ENCODE results near the gene GRM7. TPM values are rescaled to one million over a fixed set of nuclear protein-coding genes. Genes with fewer than 3 reads are reported as not detected.

GRM7 gene
- total and polyA plus RNA-seq, 4 experiments from 2014 or later: not detected

DNA sequence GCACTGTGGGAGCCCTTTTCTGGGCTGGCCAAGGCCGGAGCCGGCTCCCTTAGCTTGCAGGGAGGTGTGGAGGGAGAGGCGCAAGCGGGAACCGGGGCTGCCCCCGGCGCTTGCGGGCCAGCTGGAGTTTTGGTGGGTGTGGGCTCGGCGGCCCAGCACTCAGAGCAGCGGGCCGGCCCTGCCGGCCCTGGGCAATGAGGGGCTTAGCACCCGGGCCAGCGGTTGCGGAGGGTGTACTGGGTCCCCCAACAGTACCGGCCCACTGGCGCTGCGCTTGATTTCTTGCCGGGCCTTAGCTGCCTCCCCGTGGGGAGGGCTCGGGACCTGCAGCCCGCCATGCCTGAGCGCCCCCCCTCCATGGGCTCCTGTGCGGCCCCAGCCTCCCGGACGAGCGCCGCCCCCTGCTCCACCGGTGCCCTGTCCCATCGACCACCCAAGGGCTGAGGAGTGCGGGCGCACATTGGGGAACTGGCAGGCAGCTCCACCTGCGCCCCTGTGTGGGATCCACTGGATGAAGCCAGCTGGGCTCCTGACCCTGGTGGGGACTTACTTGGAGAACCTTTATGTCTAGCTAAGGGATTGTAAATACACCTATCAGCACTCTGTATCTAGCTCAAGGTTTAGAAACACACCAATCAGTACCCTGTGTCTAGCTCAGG lies 707.7 kb downstream of the GRM7 start:
- DNase-seq: no peak
- no peaks in the 10 kb centered on the region for H3K4me1 Mint-ChIP-seq
- H3K9me3 ChIP-seq (ENCODE audit: control insufficient read depth in 1 of 2, low read length in 2 of 2): no peaks in the 10 kb centered on the region
- H3K4me3 ChIP-seq (ENCODE audit: low read length in 2 of 2): no peak overlapping the region
- no peaks in the 10 kb centered on the region for H3K4me1 ChIP-seq (ENCODE audit: insufficient read depth, low read length)
- POLR2A ChIA-PET (ENCODE audit: partially characterized antibody): no interaction called here
- no peaks in the 10 kb centered on the region for H3K36me3 Mint-ChIP-seq
- H3K9me3 Mint-ChIP-seq: peaks cover 0 to 21% (median 13%) of the 10 kb centered on the region in 8 donors
- no peaks in the 10 kb centered on the region for H3K36me3 ChIP-seq (ENCODE audit: insufficient read depth, low read length)
- no peaks in the 10 kb centered on the region for H3K27me3 ChIP-seq (ENCODE audit: insufficient read depth, low read length)
- CTCF ChIA-PET (ENCODE audit: partially characterized antibody): no interaction called here
- peaks cover 0 to 1% of the 10 kb centered on the region in 2 donors for H3K27me3 Mint-ChIP-seq
- no peak overlapping the region for H3K27ac ChIP-seq (ENCODE audit: low read depth, low read length)
- H3K4me3 Mint-ChIP-seq: no peak overlapping the region
- intact Hi-C loops (cut with micrococcal nuclease): no loop called here
- no peak overlapping the region for H3K27ac Mint-ChIP-seq

DNA sequence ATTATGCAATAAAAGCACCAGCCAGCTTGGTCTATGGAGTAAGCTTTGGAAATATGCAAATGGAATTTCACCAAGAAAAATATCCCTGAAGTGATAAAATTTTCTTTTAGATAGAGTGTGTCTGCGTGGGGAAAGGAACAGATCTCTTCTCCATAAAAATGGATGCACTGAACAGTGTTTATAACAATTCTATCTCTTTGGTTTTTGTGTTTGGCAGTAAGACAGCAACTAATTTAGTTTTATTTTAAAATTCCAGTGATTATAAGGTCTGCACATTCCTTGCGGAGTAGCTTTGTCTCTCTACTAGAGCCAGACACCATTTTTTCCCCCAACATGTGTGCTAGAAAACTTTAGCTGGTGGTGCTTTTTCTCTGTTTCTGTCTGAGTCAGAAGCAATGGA lies 712.4 kb downstream of the GRM7 start:
- H3K4me3 Mint-ChIP-seq: no peak overlapping the region
- Histone ChIP-seq H3K27ac (ENCODE audit: low read depth, low read length) (no peak overlapping the region), H3K4me3 (ENCODE audit: low read length in 2 of 2) (no peak overlapping the region), H3K9me3 (ENCODE audit: control insufficient read depth in 1 of 2, low read length in 2 of 2) (no peaks in the 10 kb centered on the region), H3K27me3 (ENCODE audit: insufficient read depth, low read length) (no peaks in the 10 kb centered on the region), H3K36me3 (ENCODE audit: insufficient read depth, low read length) (no peaks in the 10 kb centered on the region), H3K4me1 (ENCODE audit: insufficient read depth, low read length) (no peaks in the 10 kb centered on the region)
- no peaks in the 10 kb centered on the region for H3K4me1 Mint-ChIP-seq
- intact Hi-C loops (cut with micrococcal nuclease): no loop called here
- H3K9me3 Mint-ChIP-seq: peaks cover 0 to 18% (median 10%) of the 10 kb centered on the region in 8 donors
- H3K36me3 Mint-ChIP-seq: no peaks in the 10 kb centered on the region
- no peak overlapping the region for H3K27ac Mint-ChIP-seq
- ChIA-PET POLR2A (ENCODE audit: partially characterized antibody) (no interaction called here), CTCF (ENCODE audit: partially characterized antibody) (interaction anchor here (1.6 kb wide), 1 partner anchor 8 kb away, joined by 3 read pairs; no protein-coding TSS in a partner anchor)
- DNase-seq: no peak
- H3K27me3 Mint-ChIP-seq: no peaks in the 10 kb centered on the region

DNA sequence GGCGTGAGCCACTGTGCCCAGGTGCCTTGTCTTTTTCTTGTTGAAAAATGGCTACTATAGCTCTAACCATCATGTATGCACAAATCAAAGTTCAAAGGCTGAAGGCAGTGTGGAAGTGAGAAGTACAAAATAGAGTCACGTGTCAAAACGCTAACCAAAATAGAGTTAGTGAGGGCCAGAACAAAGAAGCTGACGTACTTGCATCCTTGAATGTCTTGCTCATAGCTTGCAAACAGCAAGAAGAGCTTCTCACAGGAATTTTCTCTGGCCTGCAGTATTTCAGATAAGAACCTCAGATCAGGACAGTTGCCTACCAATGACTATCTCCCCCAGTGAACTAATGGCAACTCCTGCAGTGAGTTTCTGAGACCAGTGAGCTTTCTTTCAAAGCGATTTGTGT lies 713.5 kb downstream of the GRM7 start:
- Mint-ChIP-seq H3K9me3 (peaks cover 0 to 18% (median 8%) of the 10 kb centered on the region in 8 donors), H3K4me3 (no peak overlapping the region), H3K27ac (no peak overlapping the region), H3K4me1 (no peaks in the 10 kb centered on the region), H3K27me3 (no peaks in the 10 kb centered on the region), H3K36me3 (no peaks in the 10 kb centered on the region)
- no peaks in the 10 kb centered on the region for H3K9me3 ChIP-seq (ENCODE audit: control insufficient read depth in 1 of 2, low read length in 2 of 2)
- no peak overlapping the region for H3K4me3 ChIP-seq (ENCODE audit: low read length in 2 of 2)
- no peak overlapping the region for H3K27ac ChIP-seq (ENCODE audit: low read depth, low read length)
- no peaks in the 10 kb centered on the region for H3K27me3 ChIP-seq (ENCODE audit: insufficient read depth, low read length)
- no peak for DNase-seq
- CTCF ChIA-PET (ENCODE audit: partially characterized antibody): interaction anchor here (1.6 kb wide), 1 partner anchor 7 kb away, joined by 3 read pairs; no protein-coding TSS in a partner anchor
- H3K4me1 ChIP-seq (ENCODE audit: insufficient read depth, low read length): no peaks in the 10 kb centered on the region
- H3K36me3 ChIP-seq (ENCODE audit: insufficient read depth, low read length): no peaks in the 10 kb centered on the region
- intact Hi-C loops (cut with micrococcal nuclease): no loop called here
- POLR2A ChIA-PET (ENCODE audit: partially characterized antibody): no interaction called here

GRCh38 chr3:7576071-7576470 lies 715.2 kb downstream of the GRM7 start:
- no peak for DNase-seq
- H3K27ac Mint-ChIP-seq: no peak overlapping the region
- Histone ChIP-seq H3K9me3 (ENCODE audit: control insufficient read depth in 1 of 2, low read length in 2 of 2) (no peaks in the 10 kb centered on the region), H3K4me1 (ENCODE audit: insufficient read depth, low read length) (no peaks in the 10 kb centered on the region), H3K27me3 (ENCODE audit: insufficient read depth, low read length) (no peaks in the 10 kb centered on the region), H3K36me3 (ENCODE audit: insufficient read depth, low read length) (no peaks in the 10 kb centered on the region), H3K27ac (ENCODE audit: low read depth, low read length) (no peak overlapping the region), H3K4me3 (ENCODE audit: low read length in 2 of 2) (no peak overlapping the region)
- intact Hi-C loops (cut with micrococcal nuclease): no loop called here
- peaks cover 0 to 11% (median 7%) of the 10 kb centered on the region in 8 donors for H3K9me3 Mint-ChIP-seq
- ChIA-PET POLR2A (ENCODE audit: partially characterized antibody) (no interaction called here), CTCF (ENCODE audit: partially characterized antibody) (no interaction called here)
- H3K36me3 Mint-ChIP-seq: no peaks in the 10 kb centered on the region
- H3K4me3 Mint-ChIP-seq: no peak overlapping the region
- H3K27me3 Mint-ChIP-seq: no peaks in the 10 kb centered on the region
- H3K4me1 Mint-ChIP-seq: no peaks in the 10 kb centered on the region

GRCh38 chr3:7576506-7576905 lies 715.6 kb downstream of the GRM7 start:
- no peaks in the 10 kb centered on the region for H3K9me3 ChIP-seq (ENCODE audit: control insufficient read depth in 1 of 2, low read length in 2 of 2)
- intact Hi-C loops (cut with micrococcal nuclease): no loop called here

DNA sequence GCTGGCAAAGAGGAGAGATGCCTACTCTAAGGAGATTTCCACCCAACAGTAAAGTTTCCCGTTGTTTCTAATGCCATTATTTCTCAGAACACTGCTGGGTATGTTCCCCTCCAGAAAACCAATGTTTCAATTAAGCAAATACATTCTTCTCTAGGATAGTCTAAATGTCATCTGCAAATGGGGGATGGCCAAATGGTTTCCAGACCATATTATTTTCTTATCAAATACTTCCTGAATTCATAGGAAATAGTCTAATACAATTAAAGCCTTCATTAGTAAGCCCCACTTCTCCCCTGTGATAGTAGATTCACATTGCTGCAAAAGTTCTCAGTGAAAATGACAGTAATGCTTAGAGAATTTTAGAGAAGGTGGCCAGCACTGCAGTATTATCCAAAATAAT lies 716.6 kb downstream of the GRM7 start:
- intact Hi-C loops (cut with micrococcal nuclease): no loop called here
- Histone ChIP-seq H3K36me3 (ENCODE audit: insufficient read depth, low read length) (no peaks in the 10 kb centered on the region), H3K4me1 (ENCODE audit: insufficient read depth, low read length) (no peaks in the 10 kb centered on the region), H3K4me3 (ENCODE audit: low read length in 2 of 2) (no peak overlapping the region), H3K27me3 (ENCODE audit: insufficient read depth, low read length) (no peaks in the 10 kb centered on the region), H3K27ac (ENCODE audit: low read depth, low read length) (no peak overlapping the region), H3K9me3 (ENCODE audit: control insufficient read depth in 1 of 2, low read length in 2 of 2) (no peaks in the 10 kb centered on the region)
- Mint-ChIP-seq H3K4me1 (no peaks in the 10 kb centered on the region), H3K4me3 (no peak overlapping the region), H3K27ac (no peak overlapping the region), H3K36me3 (no peaks in the 10 kb centered on the region), H3K27me3 (no peaks in the 10 kb centered on the region), H3K9me3 (peaks cover 0 to 5% (median 0%) of the 10 kb centered on the region in 8 donors)
- CTCF ChIA-PET (ENCODE audit: partially characterized antibody): no interaction called here
- DNase-seq: no peak
- POLR2A ChIA-PET (ENCODE audit: partially characterized antibody): no interaction called here

More at GRCh38 chr3:7576506-7576905, 715.6 kb downstream of the GRM7 start:
- peaks cover 0 to 6% (median 4%) of the 10 kb centered on the region in 8 donors for H3K9me3 Mint-ChIP-seq
- DNase-seq: no peak
- Histone ChIP-seq H3K36me3 (ENCODE audit: insufficient read depth, low read length) (no peaks in the 10 kb centered on the region), H3K4me1 (ENCODE audit: insufficient read depth, low read length) (no peaks in the 10 kb centered on the region), H3K27ac (ENCODE audit: low read depth, low read length) (no peak overlapping the region), H3K27me3 (ENCODE audit: insufficient read depth, low read length) (no peaks in the 10 kb centered on the region), H3K4me3 (ENCODE audit: low read length in 2 of 2) (no peak overlapping the region)
- H3K27me3 Mint-ChIP-seq: no peaks in the 10 kb centered on the region
- ChIA-PET POLR2A (ENCODE audit: partially characterized antibody) (no interaction called here), CTCF (ENCODE audit: partially characterized antibody) (no interaction called here)
- H3K4me1 Mint-ChIP-seq: no peaks in the 10 kb centered on the region
- no peak overlapping the region for H3K4me3 Mint-ChIP-seq
- no peaks in the 10 kb centered on the region for H3K36me3 Mint-ChIP-seq
- no peak overlapping the region for H3K27ac Mint-ChIP-seq

DNA sequence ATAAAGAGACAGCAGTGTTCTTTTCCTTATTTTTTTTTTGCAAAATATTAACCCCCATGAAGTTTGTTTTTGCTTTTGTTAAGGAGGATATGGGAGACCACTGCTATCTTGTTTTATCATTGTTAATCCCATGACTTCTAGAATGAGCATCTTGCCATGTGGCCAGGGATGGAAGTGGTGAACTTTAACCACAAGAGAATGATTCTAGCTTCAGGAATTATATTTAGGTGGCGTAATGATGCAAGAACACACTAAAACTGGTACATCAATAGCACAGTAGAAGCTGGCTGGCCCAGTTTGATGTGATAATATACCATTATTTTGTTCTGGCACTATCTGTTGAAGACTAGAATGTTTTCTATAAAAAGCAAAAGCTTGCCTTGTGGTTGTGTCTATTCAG lies 720.9 kb downstream of the GRM7 start:
- Histone ChIP-seq H3K36me3 (ENCODE audit: insufficient read depth, low read length) (no peaks in the 10 kb centered on the region), H3K4me1 (ENCODE audit: insufficient read depth, low read length) (no peaks in the 10 kb centered on the region), H3K27ac (ENCODE audit: low read depth, low read length) (no peak overlapping the region), H3K4me3 (ENCODE audit: low read length in 2 of 2) (no peak overlapping the region), H3K27me3 (ENCODE audit: insufficient read depth, low read length) (no peaks in the 10 kb centered on the region), H3K9me3 (ENCODE audit: control insufficient read depth in 1 of 2, low read length in 2 of 2) (no peaks in the 10 kb centered on the region)
- Mint-ChIP-seq H3K4me1 (no peaks in the 10 kb centered on the region), H3K27ac (no peak overlapping the region), H3K27me3 (no peaks in the 10 kb centered on the region), H3K4me3 (no peak overlapping the region), H3K9me3 (peaks cover 0 to 6% (median 1%) of the 10 kb centered on the region in 8 donors), H3K36me3 (no peaks in the 10 kb centered on the region)
- CTCF ChIA-PET (ENCODE audit: partially characterized antibody): interaction anchor here (0.8 kb wide), 1 partner anchor 8 kb away, joined by 3 read pairs; no protein-coding TSS in a partner anchor
- intact Hi-C loops (cut with micrococcal nuclease): no loop called here
- no peak for DNase-seq
- POLR2A ChIA-PET (ENCODE audit: partially characterized antibody): no interaction called here

Data from CD4-positive, alpha-beta memory T cell (primary cell).